NCI-H2196 (cell line): ENCODE results near the gene OR2S2.
"Not testable (repeated sequence)": the region's sequence is repeated elsewhere in the genome, so short reads cannot be mapped to it uniquely, and the experiment has no call there.

ENCODE experiments used
- DNase-seq: peaks from one replicate; lab custom pipeline; 2025; ENCODE audit not compliant: unreplicated experiment; lab: John Stamatoyannopoulos, UW

Gene OR2S2, protein sequence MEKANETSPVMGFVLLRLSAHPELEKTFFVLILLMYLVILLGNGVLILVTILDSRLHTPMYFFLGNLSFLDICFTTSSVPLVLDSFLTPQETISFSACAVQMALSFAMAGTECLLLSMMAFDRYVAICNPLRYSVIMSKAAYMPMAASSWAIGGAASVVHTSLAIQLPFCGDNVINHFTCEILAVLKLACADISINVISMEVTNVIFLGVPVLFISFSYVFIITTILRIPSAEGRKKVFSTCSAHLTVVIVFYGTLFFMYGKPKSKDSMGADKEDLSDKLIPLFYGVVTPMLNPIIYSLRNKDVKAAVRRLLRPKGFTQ

GRCh38 chr9:35958104-35958837 is at the start of gene OR2S2:
OR2S2 (minus strand) TSS chr9:35958154; CDS start chr9:35958098, 56 bp downstream.
- DNase-seq = no peak

GRCh38 chr9:36007316-36007708 is 49.4 kb upstream of the OR2S2 start:
- no peak for DNase-seq

GRCh38 chr9:36006549-36007315 is 48.8 kb upstream of the OR2S2 start:
- DNase-seq = no peak

DNA sequence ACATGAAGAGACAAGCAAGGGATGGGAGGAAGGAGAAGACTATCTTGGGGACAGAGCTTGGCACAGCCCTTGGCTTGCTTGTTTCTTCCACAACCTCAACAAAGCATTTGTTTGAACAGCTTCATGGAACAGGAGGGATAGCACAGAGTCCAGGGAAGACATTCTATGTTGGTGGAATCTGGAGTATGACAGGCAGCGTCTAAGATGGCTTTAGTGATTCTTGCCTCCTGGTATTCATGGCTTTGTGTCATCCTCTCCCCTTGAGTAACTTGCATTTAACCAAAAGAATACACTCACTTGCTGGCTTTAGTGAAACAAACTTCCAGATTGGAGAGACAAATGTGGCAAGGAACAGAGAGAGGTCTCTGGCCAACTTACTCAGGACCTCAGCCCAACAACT is 47.9 kb upstream of the OR2S2 start:
- no peak for DNase-seq

GRCh38 chr9:35998333-35998732 is 40.4 kb upstream of the OR2S2 start:
- DNase-seq = no peak

DNA sequence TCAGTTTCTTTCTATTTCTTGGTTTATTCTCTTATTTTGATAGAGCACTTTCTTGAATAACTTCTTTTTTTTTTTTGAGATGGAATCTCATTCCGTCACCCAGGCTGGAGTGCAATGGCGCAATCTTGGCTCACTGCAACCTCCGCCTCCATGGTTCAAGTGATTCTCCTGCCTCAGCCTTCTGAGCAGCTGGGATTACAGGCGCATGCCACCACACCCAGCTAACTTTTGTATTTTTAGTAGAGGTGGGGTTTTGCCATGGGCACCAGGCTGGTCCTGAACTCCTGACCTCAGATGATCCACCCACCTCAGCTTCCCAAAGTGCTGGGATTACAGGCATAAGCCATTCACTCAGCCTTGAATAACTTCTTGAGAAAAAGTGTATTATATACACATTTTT is 39.1 kb upstream of the OR2S2 start:
- not testable (repeated sequence) for DNase-seq

GRCh38 chr9:35996358-35996970 is 38.5 kb upstream of the OR2S2 start:
- DNase-seq = no peak

GRCh38 chr9:35994959-35995358 is 37.0 kb upstream of the OR2S2 start:
- no peak for DNase-seq

GRCh38 chr9:35993976-35994720 is 36.2 kb upstream of the OR2S2 start:
- DNase-seq = no peak

DNA sequence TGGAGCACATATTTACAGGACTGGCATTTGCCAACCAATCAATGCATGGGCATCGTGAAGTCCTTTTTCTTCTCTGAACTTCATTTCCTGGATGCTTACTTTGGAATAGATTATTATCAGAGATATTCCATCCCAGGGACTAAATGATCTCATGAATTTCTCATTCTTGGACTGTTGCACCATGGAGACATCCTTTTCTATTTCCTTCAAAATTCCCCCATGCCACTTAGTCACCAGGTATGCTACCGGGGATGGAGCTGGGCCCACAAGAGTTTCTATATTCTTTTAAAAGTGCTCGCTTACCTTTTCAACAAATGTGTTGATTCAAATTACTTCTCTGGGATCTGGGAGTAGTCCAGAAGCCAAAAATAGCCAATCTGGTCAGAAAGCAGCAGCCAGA is 35.2 kb upstream of the OR2S2 start:
- DNase-seq = not testable (repeated sequence)

- no peak for DNase-seq
These were observed 32.2 kb upstream of the OR2S2 start for GRCh38 chr9:35990155-35990554.

GRCh38 chr9:35984021-35984420 is 26.1 kb upstream of the OR2S2 start:
- DNase-seq = no peak

- DNase-seq = no peak
These were observed 23.7 kb upstream of the OR2S2 start for GRCh38 chr9:35981699-35982098.

GRCh38 chr9:35980289-35981011 is 22.5 kb upstream of the OR2S2 start:
- no peak for DNase-seq

GRCh38 chr9:35978792-35979191 is 20.8 kb upstream of the OR2S2 start:
- DNase-seq = no peak

GRCh38 chr9:35976726-35977125 is 18.8 kb upstream of the OR2S2 start:
- no peak for DNase-seq

DNA sequence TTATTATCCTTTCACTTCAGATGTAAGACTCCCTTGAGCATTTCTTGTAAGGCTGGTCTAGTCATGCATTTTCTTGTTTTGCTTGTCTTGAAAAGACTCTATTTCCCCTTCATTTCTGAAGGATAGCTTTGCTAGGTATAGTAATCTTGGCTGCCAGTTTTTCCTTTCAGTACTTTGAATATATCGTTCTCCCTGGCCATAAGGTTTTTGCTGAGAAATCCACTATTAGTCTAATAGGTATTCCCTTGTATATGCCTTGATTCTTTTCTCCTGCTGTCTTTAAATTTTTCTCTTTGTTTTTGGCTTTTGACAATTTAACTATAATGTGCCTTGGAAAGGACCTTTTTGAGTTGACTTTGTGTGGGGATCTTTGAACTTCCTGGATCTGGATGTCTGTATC is 16.8 kb upstream of the OR2S2 start:
- DNase-seq = no peak

GRCh38 chr9:35972093-35972492 is 14.1 kb upstream of the OR2S2 start:
- no peak for DNase-seq

DNA sequence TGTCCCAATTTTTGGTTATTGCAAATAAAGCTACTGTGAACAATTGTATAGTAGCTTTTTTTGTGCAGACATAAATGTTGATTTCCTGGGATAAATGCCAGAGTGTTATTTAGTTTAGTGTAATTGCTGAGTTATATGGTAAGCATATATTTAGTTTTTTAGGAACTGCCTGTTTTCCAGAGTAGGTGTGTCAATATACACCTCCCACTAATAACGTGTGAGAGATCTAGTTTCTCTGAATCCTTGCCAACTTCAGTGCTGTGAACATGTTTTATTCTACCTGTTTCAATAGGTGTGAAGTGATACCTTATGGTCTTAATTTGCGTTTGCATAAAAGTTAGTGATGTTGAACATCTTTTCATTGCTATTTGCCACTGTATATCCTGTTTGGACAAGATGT is 9.1 kb upstream of the OR2S2 start:
- DNase-seq = no peak

GRCh38 chr9:35966433-35966832 is 8.5 kb upstream of the OR2S2 start:
- DNase-seq = no peak
